NCI-H345 treated with DMSO at 0.1 percent for 48 hours (cell line): ENCODE data around the gene KRTAP10-5.

Experiments
- DNase-seq: peaks from one replicate; lab custom pipeline; 2025; ENCODE audit not compliant: unreplicated experiment; lab: John Stamatoyannopoulos, UW

Gene KRTAP10-5

GRCh38 chr21:44530903-44531605 is 49.4 kb downstream of the KRTAP10-5 start:
- no peak for DNase-seq

- DNase-seq = no peak
Measured at GRCh38 chr21:44530221-44530902, 50.0 kb downstream of the KRTAP10-5 start.

GRCh38 chr21:44529503-44530125 is 50.8 kb downstream of the KRTAP10-5 start:
- no peak for DNase-seq
